GM18526 (cell line): ENCODE results near the gene MRPL20.

Experiments used
- POLR2A ChIP-seq: IDR thresholded peaks from 3 replicates; pipeline ENCODE4 v1.6.1; 2011; ENCODE audit not compliant: insufficient read length; ENCODE audit errors: extremely low read depth

The MRPL20 gene

GRCh38 chr1:1359664-1360468 lies 47.2 kb downstream of the MRPL20 start:
- no peak for TF ChIP-seq POLR2A

- no peak for TF ChIP-seq POLR2A
Observed at GRCh38 chr1:1359308-1359663, 47.8 kb downstream of the MRPL20 start.

- no peak for TF ChIP-seq POLR2A
Observed at GRCh38 chr1:1358433-1359271, 48.4 kb downstream of the MRPL20 start, which contains the start of gene MXRA8. Gene MXRA8 (minus strand): TSS chr1:1358555. CDS start chr1:1358504, 51 bp downstream.

- no peak for TF ChIP-seq POLR2A
Observed at GRCh38 chr1:1357871-1358432, 49.1 kb downstream of the MRPL20 start.

GRCh38 chr1:1356796-1357401 lies 50.2 kb downstream of the MRPL20 start:
- TF ChIP-seq POLR2A, result no peak

- TF ChIP-seq POLR2A, result no peak
Observed at GRCh38 chr1:1356166-1356795, 50.8 kb downstream of the MRPL20 start.

GRCh38 chr1:1355416-1355815 lies 51.7 kb downstream of the MRPL20 start:
- no peak for TF ChIP-seq POLR2A

GRCh38 chr1:1354271-1355247 lies 52.5 kb downstream of the MRPL20 start:
- TF ChIP-seq POLR2A, result no peak

GRCh38 chr1:1353389-1354151 lies 53.5 kb downstream of the MRPL20 start:
- TF ChIP-seq POLR2A, result no peak

GRCh38 chr1:1352786-1353388 lies 54.2 kb downstream of the MRPL20 start:
- TF ChIP-seq POLR2A, result no peak
